GM19438 (cell line): ENCODE results near the gene P2RX4.
"Not testable (repeated sequence)": the region's sequence is repeated elsewhere in the genome, so short reads cannot be mapped to it uniquely, and the experiment has no call there.

ENCODE experiments used
- ATAC-seq: cut with Tn5 transposase; IDR thresholded peaks from one replicate; pipeline ENCODE4 v1.9.1; 2021; ENCODE audit warnings: low read depth; ENCODE audit not compliant: unreplicated experiment

The P2RX4 gene, protein sequence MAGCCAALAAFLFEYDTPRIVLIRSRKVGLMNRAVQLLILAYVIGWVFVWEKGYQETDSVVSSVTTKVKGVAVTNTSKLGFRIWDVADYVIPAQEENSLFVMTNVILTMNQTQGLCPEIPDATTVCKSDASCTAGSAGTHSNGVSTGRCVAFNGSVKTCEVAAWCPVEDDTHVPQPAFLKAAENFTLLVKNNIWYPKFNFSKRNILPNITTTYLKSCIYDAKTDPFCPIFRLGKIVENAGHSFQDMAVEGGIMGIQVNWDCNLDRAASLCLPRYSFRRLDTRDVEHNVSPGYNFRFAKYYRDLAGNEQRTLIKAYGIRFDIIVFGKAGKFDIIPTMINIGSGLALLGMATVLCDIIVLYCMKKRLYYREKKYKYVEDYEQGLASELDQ

DNA sequence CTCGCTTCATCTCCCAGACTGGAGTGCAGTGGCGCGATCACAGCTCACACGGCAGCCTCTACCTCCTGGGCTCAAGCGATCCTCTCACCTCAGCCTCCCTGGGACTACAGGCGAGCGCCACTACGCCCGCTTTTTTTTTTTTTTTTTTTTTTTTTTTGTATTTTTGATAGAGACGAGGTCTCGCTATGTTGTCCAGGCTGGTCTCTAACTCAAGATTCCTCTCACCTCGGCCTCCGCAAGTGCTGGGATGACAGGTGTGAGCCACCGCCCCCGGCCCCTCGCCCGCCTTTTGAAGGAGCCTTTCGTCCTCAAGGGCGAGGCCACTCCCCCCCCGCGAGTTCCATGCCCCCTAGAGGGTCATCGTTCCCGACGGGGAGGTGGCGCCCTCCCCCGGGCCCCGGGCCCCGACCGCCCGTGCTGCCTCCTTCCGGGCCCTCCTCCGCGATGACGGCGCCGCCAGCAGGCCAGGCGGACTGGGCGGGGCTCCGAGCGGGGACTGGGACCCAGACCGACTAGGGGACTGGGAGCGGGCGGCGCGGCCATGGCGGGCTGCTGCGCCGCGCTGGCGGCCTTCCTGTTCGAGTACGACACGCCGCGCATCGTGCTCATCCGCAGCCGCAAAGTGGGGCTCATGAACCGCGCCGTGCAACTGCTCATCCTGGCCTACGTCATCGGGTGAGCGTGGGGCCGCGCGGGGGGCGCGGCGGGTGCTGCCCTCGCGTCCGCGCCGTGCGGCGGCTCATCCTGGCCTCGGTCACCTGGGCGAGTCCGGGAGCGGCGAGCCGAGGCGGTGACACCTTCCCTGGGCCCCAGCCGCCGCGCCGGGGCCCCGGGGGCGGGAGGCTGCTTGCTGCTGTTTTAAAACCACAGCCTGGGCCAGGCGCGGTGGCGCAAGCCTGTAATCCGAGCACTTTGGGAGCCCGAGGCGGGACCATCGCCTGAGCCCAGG is at the start of gene P2RX4:
Gene P2RX4 (plus strand): TSS at position 506 of the 949 bp plus-strand sequence. CDS start 36 bp downstream, at position 542.
- peak; percentile 89 for ATAC-seq

DNA sequence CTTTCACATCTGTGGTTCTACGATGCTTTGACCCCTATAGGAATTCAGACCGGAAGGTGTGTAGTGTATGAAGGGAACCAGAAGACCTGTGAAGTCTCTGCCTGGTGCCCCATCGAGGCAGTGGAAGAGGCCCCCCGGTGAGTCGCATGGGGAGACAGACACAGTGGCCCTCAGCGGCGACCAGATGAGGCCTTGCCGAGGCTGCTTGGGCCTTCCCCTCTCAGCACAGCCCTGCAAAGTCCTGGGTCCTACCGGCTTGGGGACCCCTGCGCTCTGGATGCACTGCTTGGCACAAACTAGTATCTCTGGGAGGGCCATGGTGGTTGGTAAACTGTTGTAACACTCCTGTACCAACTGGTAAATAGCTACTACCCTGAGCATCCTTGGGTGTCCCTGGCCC is 47.5 kb upstream of the P2RX4 start:
- no peak for ATAC-seq

DNA sequence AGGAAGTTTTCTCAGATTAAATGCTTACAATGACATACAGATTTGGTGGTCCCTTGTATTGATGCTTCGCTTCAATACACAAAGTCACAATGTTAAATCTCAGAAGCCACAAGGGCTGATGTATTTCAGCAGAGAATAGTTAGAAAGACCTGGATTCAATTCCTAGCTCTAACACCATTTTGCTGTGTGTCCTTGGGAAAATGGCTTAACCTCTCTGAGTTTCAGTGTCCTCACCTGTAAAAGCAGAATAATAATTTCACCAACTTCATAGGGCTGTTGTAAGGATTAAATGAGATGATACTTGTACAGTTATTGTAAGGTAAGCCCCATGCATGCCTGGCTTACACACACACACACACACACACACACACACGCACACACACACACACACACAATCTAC is 46.9 kb upstream of the P2RX4 start:
- ATAC-seq = no peak

DNA sequence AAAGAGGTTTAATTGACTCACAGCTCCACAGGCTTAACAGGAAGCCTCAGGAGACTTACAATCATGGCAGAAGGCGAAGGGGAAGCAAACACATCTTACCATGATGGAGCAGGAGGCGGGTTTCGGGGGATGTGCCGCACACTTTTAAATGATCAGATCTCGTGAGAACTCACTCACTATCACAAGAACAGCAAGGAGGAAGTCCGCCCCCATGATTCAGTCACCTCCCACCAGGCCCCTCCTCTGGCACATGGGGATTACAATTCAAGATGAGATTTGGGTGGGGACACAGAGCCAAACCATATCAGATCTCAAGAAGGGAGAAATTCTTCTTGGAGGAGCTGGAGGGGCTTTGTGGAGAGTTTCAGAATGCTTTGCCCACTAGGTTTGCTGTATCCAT is 45.1 kb upstream of the P2RX4 start:
- ATAC-seq = not testable (repeated sequence)

DNA sequence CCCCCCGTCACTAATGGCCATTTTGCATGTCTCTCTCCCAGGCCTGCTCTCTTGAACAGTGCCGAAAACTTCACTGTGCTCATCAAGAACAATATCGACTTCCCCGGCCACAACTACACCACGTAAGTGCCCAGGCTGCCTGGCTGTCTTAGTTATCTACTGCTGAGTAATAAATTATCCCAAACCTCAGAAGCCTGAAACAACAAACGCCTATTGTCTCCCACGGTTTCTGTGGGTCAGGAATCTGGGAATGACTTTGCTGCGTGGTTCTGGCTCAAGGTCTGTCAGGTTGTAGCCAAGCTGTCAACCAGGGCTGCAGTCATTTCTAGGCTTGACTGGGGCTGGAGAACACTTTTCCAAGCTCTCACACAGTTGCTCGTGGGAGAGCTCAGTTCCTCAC is 44.6 kb upstream of the P2RX4 start:
- no peak for ATAC-seq

DNA sequence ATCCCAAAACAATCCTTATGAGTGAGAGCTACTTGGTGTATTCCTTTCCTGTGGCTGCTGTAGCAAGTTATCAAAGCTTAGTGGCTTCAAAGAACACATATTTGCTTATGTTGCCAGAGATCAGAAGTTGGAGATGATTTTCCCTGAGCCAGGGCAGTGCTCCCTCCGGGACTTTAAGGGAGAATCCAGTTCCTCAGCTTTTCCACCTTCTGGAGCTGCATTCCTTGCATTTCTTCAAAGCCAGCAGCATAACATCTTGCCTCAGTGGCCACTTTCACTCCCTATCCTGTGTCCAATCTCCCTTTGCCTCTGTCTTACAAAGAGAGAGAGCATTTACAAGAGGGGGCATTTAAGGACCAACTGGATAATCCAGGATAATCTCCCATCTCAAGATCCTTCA is 43.6 kb upstream of the P2RX4 start:
- no peak for ATAC-seq

DNA sequence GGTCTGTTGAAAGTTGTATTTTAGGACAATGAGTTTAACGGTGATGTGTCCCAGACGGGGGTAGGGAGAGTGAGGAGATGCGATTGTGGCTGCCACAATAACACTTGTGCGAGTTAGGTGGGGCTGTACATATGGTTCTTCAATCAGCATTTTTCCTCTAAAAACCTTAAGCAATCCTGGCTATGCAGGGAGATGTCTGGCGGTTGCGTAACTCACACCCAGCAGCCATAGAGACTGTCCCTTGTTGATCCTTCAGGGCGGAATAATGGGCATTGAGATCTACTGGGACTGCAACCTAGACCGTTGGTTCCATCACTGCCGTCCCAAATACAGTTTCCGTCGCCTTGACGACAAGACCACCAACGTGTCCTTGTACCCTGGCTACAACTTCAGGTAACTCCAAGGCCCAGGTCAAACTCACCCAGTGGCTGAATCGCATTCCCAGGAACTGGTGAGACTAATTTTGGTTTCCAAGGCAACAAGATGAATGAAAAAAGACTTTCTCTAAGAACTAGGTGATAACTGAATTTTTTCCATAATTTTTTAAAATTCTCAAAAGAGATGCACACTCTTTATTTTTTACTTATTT is 42.6 kb upstream of the P2RX4 start:
- no peak for ATAC-seq

DNA sequence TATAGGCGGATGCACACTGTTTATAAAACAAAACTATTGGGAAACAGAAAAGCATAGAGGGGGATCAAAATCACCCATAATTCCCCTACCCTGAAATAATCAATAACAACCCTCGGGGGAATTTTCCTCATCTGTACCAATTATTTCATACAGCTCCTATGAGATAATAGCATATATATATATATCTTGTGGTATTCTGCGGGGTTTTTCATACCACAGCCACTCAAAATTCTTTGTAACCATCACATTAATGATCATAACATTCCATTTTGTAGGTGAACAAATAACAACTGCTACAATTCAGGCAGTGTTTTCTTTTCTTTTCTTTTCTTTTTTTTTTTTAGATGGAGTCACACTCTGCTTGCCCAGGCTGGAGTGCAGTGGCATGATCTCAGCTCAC is 42.0 kb upstream of the P2RX4 start:
- ATAC-seq = no peak

DNA sequence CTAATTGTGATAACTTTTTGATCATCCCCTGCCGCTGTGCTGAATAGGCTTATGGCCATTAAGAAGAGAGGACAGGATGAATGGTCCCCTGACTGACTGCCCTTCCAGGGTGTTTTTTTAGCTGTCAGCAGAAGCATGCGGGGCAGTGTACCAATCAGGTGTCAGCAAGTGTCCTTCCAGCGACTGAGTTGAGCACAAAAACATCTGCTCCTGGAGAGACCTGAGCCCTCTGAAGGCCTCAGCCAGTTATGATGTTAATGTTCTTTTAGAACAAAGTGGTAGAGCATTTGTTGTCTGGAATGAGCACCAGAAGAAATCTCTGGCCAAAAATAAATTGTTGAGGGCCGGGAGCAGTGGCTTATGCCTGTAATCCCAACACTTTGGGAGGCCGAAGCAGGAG is 39.8 kb upstream of the P2RX4 start:
- no peak for ATAC-seq

DNA sequence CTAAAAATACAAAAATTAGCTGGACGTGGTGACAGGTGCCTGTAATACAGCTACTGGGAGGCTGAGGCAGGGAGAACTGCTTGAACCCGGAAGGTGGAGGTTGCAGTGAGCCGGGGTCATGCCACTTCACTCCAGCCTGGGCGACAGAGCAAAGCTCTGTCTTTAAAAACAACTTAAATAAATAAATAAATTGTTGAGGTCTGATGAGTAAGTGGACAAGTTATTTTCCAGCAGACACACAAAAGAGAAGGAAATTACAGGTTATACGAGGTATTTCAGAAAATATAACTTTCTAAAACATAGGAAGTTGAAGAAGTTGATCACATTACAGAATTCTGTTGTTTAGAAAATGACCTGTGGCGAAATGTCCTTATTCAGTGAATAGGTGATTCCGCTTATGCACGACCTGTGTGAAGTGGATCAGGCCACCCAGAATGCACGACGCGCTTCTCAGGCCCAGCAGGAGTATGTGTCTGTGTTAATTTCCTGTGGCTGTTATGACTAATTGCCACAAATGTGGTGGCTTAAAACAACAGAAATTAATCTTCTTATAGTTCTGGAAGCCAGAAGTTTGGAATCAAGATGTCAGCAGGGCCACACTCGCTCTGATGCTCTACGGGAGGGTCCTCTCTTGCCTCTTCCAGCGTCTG is 39.2 kb upstream of the P2RX4 start:
- no peak for ATAC-seq

DNA sequence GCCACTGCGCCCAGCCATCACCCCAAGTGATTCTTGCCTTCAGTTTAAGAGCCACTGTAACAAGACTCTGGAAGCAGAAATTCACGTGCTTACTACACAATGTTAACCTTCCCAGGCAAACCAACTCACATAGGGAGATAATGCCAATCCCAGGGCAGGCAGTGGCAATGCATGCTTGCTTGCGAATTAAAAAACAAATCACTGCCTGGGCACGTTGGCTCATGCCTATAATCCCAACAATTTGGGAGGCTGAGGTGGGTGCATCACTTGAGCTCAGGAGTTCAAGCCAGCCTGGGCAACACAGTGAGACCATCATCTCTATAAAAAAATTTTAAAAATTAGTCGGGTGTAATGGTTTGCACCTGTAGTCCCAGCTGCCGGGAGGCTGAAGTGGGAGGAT is 37.8 kb upstream of the P2RX4 start:
- ATAC-seq = no peak

DNA sequence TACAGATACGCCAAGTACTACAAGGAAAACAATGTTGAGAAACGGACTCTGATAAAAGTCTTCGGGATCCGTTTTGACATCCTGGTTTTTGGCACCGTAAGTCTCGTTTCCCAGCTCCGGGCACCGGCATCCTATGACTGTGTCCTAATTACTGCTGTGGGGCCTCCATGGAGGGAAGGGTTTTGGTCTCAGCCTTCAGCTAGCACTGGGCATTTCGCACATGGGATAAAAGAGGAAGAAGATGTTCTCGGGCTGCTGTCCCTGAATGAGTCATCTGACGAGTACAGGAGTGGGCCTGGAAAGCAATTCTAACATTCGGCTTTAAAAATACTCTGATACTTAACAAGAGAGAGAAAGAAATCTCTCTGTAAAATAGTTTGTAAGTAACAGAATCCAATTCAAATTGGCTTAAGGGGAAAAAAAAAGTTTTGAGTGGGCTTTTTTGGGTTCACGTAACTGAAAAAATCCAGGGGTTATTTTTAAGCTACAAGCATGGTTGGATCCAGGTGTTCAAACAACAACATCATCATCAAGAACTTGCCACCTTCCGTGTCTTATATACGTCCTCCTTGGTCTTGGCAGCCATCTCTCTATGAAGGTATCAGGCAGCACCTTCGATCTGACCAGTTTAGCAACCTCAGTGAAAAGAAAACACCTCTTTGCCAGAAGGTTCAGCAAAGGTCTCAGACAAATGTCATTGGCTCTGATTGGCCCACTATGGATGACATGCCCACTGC is 34.4 kb upstream of the P2RX4 start:
- ATAC-seq = no peak

DNA sequence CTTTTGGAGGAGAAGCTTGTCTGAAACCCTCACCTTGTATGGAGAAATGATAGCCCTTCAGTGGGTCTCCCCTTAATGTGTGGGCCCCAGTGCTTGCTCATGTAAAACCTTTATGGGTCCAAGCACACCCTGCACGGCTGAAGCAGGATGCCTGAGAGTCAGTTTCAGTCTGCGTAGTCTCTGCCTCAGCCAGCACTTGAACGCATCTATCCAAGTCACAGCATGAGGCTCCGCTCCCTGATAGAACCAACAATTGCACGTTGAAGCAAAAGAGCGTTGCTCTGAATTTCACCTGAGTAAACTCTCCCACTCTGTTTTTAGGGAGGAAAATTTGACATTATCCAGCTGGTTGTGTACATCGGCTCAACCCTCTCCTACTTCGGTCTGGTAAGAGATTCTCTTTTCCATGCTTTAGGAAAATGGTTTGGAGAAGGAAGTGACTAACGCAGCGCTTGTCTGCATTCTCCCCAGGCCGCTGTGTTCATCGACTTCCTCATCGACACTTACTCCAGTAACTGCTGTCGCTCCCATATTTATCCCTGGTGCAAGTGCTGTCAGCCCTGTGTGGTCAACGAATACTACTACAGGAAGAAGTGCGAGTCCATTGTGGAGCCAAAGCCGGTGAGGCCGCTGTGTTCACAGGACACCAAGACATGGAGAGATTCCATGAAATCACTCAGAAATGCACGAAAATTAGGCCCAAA is 33.0 kb upstream of the P2RX4 start:
- ATAC-seq = no peak

DNA sequence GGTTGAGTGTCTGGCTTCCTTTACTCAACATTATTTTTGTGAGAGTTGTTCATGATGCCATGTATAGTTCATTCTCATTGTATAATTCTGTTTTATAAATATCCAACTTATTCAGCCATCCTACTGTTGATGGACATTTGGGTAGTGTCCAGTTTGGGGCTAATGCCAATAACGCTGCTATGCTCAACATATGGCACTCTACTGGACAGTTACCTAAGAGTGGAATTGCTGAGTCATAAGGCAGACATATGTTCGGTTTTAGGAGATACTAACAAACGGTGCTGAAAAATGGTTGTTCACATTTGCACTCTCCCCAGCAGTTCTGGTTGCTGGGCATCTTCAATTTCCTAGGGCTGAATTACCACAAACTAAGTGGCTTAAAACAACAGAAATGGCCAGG is 28.7 kb upstream of the P2RX4 start:
- no peak for ATAC-seq

DNA sequence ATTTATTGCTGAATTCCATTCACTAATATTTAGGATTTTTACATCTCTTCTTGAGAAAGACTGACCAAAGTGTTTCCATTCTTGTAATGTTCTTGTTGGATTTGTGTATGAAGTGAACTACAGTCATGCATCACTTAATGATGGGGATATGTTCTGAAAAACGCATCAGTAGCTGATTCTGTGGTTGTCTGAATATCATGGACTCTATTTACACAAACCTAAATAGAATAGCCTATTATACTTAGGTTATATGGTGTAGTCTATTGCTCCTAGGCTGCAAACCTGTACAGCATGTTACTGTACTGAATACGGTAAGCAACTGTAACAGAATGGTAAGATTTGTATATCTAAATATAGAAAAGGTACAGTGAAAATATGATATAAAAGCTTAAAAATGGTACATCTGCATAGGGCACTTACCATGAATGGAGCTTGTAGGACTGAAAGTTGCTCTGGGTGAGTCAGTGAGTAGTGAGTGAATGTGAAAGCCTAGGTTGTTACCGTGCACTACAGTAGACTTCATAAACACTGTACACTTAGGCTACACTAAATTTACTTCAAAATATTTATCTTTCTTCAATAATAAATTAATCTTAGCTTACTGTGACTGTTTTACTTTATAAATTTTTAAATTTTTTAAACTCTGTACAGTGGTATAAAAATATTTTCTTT is 27.6 kb upstream of the P2RX4 start:
- no peak for ATAC-seq

DNA sequence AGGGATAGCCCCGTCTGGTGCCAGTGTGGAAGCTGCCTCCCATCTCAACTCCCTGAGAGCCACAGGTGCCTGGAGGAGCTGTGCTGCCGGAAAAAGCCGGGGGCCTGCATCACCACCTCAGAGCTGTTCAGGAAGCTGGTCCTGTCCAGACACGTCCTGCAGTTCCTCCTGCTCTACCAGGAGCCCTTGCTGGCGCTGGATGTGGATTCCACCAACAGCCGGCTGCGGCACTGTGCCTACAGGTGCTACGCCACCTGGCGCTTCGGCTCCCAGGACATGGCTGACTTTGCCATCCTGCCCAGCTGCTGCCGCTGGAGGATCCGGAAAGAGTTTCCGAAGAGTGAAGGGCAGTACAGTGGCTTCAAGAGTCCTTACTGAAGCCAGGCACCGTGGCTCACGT is 25.5 kb upstream of the P2RX4 start:
- ATAC-seq = no peak

DNA sequence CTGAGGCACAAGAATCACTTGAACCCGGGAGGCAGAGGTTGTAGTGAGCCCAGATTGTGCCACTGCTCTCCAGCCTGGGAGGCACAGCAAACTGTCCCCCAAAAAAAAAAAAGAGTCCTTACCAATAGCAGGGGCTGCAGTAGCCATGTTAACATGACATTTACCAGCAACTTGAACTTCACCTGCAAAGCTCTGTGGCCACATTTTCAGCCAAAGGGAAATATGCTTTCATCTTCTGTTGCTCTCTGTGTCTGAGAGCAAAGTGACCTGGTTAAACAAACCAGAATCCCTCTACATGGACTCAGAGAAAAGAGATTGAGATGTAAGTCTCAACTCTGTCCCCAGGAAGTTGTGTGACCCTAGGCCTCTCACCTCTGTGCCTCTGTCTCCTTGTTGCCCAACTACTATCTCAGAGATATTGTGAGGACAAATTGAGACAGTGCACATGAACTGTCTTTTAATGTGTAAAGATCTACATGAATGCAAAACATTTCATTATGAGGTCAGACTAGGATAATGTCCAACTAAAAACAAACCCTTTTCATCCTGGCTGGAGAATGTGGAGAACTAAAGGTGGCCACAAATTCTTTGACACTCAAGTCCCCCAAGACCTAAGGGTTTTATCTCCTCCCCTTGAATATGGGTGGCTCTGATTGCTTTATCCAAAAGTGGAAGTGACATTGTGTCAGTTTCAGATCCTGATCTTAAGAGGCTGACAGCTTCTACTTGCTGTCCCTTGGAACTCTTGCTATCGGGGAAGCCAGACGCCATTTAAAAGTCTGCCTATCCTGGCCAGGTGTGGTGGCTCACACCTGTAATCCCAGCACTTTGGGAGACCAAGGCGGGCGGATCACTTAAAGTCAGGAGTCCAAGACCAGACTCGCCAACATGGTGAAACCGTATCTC is 24.7 kb upstream of the P2RX4 start:
- ATAC-seq = no peak

DNA sequence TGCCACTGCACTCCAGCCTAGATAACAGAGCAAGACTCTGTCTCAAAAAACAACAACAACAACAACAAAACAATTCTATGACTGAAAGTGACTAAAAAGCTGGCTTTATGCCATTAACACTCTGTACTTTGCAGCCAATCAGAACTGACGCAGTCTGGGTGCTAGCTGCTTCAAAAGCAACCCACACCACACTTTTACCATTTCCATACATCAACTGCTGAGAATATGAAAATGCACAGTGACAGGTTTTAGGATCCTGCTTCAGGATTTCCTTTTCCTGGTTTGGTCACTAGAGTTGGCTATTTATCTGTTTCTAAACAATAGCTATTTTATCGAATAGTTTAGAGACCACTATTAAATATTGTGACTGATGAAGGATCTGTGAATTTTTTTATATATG is 23.1 kb upstream of the P2RX4 start:
- ATAC-seq = no peak
